Lung (tissue), 12 donors: ENCODE results near the gene NDUFA11. TPM values are rescaled to one million over a fixed set of nuclear protein-coding genes. Genes with fewer than 3 reads are reported as not detected.

Experiments used
- ATAC-seq: fragments of 200-7000 bp; cut with Tn5 transposase; one replicate; pipeline ENCODE4 v1.9.1; 2020; ENCODE audit warnings: moderate number of reproducible peaks; ENCODE audit not compliant: insufficient read depth, low FRiP score
- DNase-seq, 3 donors: peaks; one replicate each; pipeline ENCODE4 v3.0.0-alpha.2; 2013 to 2017
- H3K27ac ChIP-seq, 2 donors: one replicate each; pipeline ENCODE4 v1.5.1; 2013; ENCODE audit warnings: mild to moderate bottlenecking in 2 of 2, moderate library complexity in 2 of 2, control low read depth in 1 of 2, inconsistent platforms in 1 of 2, low read depth in 1 of 2, low read length in 1 of 2
- H3K27me3 ChIP-seq, 3 donors: one replicate each; pipeline ENCODE4 v1.5.1; 2013; ENCODE audit warnings: low read length in 2 of 3; ENCODE audit not compliant: control insufficient read depth in 3 of 3, insufficient read depth in 3 of 3
- H3K36me3 ChIP-seq, 4 donors: one replicate each; pipeline ENCODE4 v1.5.1; 2013; ENCODE audit warnings: low read length in 4 of 4, mild to moderate bottlenecking in 1 of 4, moderate library complexity in 1 of 4; ENCODE audit not compliant: control insufficient read depth in 4 of 4, insufficient read depth in 4 of 4
- H3K4me1 ChIP-seq, 5 donors: one replicate each; pipeline ENCODE4 v1.5.1; 2013; ENCODE audit warnings: low read length in 5 of 5, mild to moderate bottlenecking in 2 of 5, moderate library complexity in 1 of 5; ENCODE audit not compliant: control insufficient read depth in 5 of 5, insufficient read depth in 5 of 5
- H3K4me3 ChIP-seq: one replicate; pipeline ENCODE4 v1.5.1; 2013; ENCODE audit warnings: mild to moderate bottlenecking, control low read depth, moderate library complexity
- H3K9ac ChIP-seq, 2 donors: one replicate each; pipeline ENCODE4 v1.5.1; 2013; ENCODE audit warnings: low read length in 2 of 2, control low read depth in 1 of 2; ENCODE audit not compliant: insufficient read depth in 1 of 2
- H3K9me3 ChIP-seq, 4 donors: one replicate each; pipeline ENCODE4 v1.5.1; 2013; ENCODE audit warnings: low read length in 3 of 4, mild to moderate bottlenecking in 1 of 4, moderate library complexity in 1 of 4; ENCODE audit not compliant: control insufficient read depth in 4 of 4, insufficient read depth in 3 of 4
- WGBS, 2 donors: extraction: QIAGEN DNeasy Blood & Tissue Kit; methylation state at CpG; one replicate each; pipeline ENCODE4 v1.1.7; 2013; 5-methylcytosine and 5-hydroxymethylcytosine counted together
- polyA plus RNA-seq, 2 donors: library from polyadenylated mRNA; stranded (reverse); fragments of 200-250 nt; gene quantifications; one replicate each; pipeline ENCODE4 v1.2.1, GENCODE V29; 2013
- total RNA-seq, 2 donors: library from RNA; depleted of rRNA in 1 of 2; stranded (reverse); fragments of >200 nt in 1 of 2; gene quantifications; one replicate each; pipeline ENCODE4 v1.2.1, GENCODE V29; 2014 to 2021
- TF ChIP-seq, protein P1 (sequence below): IDR thresholded peaks from 2 replicates; pipeline ENCODE4 v1.5.1; 2012; ENCODE audit warnings: mild to moderate bottlenecking; ENCODE audit errors: control extremely low read depth, extremely low read depth
- donor health status: control.
- donor health status: control.
- donor health status: Bipolar disorder and iron deficiency.
- donor health status: healthy.
- donor health status: DM: yes; HTN: yes; CAD: no.

NDUFA11 gene
- total and polyA plus RNA-seq, 4 donors, result 52.5 to 344 (median 278) TPM

DNA sequence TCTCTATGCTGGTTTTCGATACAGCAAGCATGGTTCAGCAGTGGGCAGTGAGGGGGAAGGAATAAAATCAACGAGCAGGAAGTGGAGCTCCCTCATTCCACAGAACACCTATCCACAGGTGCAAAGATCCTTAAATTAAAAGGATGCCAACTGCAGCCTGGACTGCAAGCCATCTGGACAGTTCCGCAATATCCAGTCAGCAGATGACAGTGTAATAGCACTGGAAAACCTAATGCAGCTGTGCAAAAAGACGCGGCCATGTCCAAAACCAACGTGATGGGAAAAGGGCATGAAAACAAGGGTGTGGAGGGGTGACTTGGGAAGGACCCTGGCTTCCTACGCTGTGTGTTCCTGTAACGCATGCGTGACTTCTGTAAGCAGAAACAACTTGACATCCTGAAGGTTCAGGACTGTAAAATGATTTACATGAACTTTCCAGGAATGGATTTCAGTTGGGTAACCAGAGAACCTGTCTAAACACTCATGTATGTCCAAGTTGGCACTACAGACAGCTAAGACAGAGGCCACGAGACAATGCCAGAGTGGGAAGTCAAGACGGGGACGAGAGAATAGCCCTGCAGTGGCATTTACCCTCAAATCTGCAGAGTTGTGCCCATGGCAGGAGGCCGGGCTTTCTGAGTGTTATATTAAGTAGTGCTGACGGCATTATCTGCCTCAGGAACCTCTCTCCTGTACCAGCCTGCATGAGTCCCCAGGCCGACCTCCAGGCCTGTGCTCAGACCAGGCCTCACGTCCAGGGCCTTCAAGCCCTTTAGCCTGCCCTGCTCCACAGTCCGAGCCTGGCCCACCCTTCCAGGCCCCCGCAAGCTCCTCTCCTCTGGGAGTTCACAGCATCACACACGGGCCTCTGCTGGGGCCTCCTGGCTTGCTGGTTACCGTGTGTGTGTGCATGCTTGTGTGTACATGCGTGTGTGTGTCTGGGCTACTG lies 36.9 kb upstream of the NDUFA11 start:
- Histone ChIP-seq H3K27ac (no peak overlapping the region), H3K9me3 (no peaks in the 10 kb centered on the region), H3K4me1 (peaks cover 0 to 58% (median 25%) of the 10 kb centered on the region in 5 donors), H3K4me3 (no peak overlapping the region), H3K36me3 (peaks cover 3 to 34% (median 21%) of the 10 kb centered on the region in 4 donors), H3K27me3 (no peaks in the 10 kb centered on the region), H3K9ac (no peak overlapping the region)
- no peak for ATAC-seq
- 93% methylated on average over 21 of the region's 21 CpGs for WGBS, 2 donors
- TF ChIP-seq, protein P1, sequence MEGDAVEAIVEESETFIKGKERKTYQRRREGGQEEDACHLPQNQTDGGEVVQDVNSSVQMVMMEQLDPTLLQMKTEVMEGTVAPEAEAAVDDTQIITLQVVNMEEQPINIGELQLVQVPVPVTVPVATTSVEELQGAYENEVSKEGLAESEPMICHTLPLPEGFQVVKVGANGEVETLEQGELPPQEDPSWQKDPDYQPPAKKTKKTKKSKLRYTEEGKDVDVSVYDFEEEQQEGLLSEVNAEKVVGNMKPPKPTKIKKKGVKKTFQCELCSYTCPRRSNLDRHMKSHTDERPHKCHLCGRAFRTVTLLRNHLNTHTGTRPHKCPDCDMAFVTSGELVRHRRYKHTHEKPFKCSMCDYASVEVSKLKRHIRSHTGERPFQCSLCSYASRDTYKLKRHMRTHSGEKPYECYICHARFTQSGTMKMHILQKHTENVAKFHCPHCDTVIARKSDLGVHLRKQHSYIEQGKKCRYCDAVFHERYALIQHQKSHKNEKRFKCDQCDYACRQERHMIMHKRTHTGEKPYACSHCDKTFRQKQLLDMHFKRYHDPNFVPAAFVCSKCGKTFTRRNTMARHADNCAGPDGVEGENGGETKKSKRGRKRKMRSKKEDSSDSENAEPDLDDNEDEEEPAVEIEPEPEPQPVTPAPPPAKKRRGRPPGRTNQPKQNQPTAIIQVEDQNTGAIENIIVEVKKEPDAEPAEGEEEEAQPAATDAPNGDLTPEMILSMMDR, result no peak
- DNase-seq, result no peak

DNA sequence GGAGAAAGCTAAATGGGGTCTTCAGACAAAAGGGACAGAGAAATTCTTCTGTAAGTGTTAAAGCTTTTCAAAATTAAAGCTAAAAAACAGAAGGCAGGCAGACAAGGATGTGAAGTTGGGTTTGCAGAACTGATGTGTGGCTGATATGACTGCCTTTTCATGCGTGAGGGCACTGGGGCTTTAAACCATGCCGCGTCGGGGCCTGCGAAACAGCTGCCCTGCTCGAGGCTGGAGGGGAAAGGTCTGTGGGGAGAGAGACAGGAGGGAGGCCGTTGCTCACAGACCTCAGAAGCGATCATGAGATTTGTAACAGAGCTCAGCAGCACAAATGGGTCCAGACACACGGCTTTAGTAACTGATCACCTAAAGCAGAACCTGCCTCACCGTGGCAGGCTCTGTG lies 34.0 kb upstream of the NDUFA11 start:
- DNase-seq (no peak), ATAC-seq (no peak)
- Histone ChIP-seq H3K9ac (no peak overlapping the region), H3K36me3 (peaks cover 3 to 46% (median 21%) of the 10 kb centered on the region in 4 donors), H3K4me1 (peaks cover 0 to 71% (median 30%) of the 10 kb centered on the region in 5 donors), H3K4me3 (no peak overlapping the region), H3K27me3 (no peaks in the 10 kb centered on the region), H3K9me3 (no peaks in the 10 kb centered on the region), H3K27ac (no peak overlapping the region)
- TF ChIP-seq, protein P1, result no peak
- WGBS, 2 donors, result 85 to 87% methylated on average over 10 of the region's 10 CpGs

DNA sequence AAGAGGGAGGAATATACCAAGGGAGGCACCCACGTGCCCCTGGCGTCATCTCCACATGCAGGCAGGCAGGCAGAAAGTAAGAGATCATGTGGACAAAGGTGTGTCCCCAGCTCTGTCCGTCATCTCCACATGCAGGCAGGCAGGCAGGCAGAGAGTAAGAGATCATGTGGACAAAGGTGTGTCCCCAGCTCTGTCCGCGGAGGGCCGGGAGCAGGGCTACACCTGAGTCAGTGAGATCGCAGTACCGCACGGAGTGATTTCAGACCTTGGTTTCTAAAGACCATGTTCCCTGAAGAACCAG lies 32.7 kb upstream of the NDUFA11 start:
- ATAC-seq, result no peak
- Histone ChIP-seq H3K4me3 (no peak overlapping the region), H3K9me3 (no peaks in the 10 kb centered on the region), H3K4me1 (peaks cover 0 to 65% (median 28%) of the 10 kb centered on the region in 5 donors), H3K9ac (peak overlapping the region in 1 of 2 donors; percentile 19), H3K27me3 (no peaks in the 10 kb centered on the region), H3K36me3 (peaks cover 3 to 51% (median 21%) of the 10 kb centered on the region in 4 donors), H3K27ac (peak overlapping the region in 1 of 2 donors; percentile 10)
- TF ChIP-seq, protein P1, result no peak
- DNase-seq, result no peak
- WGBS, 2 donors, result 93 to 96% methylated on average over 9 of the region's 9 CpGs
